ENCODE results near the gene FAM168A.

FAM168A gene

GRCh38 chr11:73597336-73597955 lies 466 bp downstream of the FAM168A start:
- no peak for DNase-seq (ENCODE audit: low read depth)
- H3K4me3 ChIP-seq (ENCODE audit: control insufficient read depth, low read depth, low read length) = peak overlapping the region; percentile 93
- no peak for TF ChIP-seq CTCF (conservative IDR thresholded peaks at IDR 0.05; ENCODE audit: control insufficient read depth, insufficient read depth, low read depth, low read length)

DNA sequence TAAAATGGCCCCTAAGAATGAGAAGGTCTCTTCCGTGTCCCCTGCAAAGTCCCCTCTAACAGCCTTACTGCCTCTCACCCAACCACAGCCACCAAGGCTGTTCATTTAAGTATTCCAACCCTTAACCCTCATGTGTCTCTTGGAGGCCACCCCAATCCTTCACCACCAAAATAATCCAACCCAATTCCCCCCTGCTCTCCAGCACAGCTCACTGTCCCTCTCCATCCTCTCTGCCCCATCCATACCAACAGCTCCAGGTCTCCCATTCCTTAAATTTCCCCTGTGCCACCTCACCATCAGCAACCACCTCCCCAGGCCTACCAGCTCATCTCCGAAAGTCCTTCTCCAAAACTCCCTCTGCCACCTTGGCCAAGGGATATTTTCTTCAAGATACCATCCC lies 1.4 kb downstream of the FAM168A start:
- DNase-seq (ENCODE audit: low read depth) = no peak
- peak overlapping the region; percentile 93 for H3K4me3 ChIP-seq (ENCODE audit: control insufficient read depth, low read depth, low read length)
- TF ChIP-seq CTCF (conservative IDR thresholded peaks at IDR 0.05; ENCODE audit: control insufficient read depth, insufficient read depth, low read depth, low read length) = no peak

DNA sequence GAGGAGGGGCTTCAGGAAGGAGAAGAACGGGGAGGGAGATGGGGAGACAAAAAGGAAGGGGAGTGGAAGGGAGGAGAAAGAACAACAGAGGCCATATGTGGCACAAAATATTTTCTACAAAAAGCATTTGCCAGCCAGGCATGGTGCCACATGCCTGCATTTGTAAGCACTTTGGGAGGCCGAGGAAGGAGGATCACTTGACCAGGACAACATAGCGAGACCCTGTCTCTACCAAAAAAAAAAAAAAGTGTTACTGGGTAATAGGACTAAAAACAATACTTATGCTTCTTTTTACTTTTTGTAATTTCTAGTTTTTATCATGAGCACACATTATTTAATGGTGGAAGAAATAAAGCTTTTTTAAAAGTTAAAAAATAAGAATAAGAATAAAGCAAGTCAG lies 5.3 kb downstream of the FAM168A start:
- TF ChIP-seq CTCF (conservative IDR thresholded peaks at IDR 0.05; ENCODE audit: control insufficient read depth, insufficient read depth, low read depth, low read length) = no peak
- DNase-seq (ENCODE audit: low read depth) = no peak
- H3K4me3 ChIP-seq (ENCODE audit: control insufficient read depth, low read depth, low read length) = no peak overlapping the region

GRCh38 chr11:73591743-73592142 lies 6.2 kb downstream of the FAM168A start:
- no peak overlapping the region for H3K4me3 ChIP-seq (ENCODE audit: control insufficient read depth, low read depth, low read length)
- no peak for TF ChIP-seq CTCF (conservative IDR thresholded peaks at IDR 0.05; ENCODE audit: control insufficient read depth, insufficient read depth, low read depth, low read length)
- no peak for DNase-seq (ENCODE audit: low read depth)

- H3K4me3 ChIP-seq (ENCODE audit: control insufficient read depth, low read depth, low read length) = no peak overlapping the region
- no peak for DNase-seq (ENCODE audit: low read depth)
- no peak for TF ChIP-seq CTCF (conservative IDR thresholded peaks at IDR 0.05; ENCODE audit: control insufficient read depth, insufficient read depth, low read depth, low read length)
Measured at GRCh38 chr11:73590991-73591390, 6.9 kb downstream of the FAM168A start.

DNA sequence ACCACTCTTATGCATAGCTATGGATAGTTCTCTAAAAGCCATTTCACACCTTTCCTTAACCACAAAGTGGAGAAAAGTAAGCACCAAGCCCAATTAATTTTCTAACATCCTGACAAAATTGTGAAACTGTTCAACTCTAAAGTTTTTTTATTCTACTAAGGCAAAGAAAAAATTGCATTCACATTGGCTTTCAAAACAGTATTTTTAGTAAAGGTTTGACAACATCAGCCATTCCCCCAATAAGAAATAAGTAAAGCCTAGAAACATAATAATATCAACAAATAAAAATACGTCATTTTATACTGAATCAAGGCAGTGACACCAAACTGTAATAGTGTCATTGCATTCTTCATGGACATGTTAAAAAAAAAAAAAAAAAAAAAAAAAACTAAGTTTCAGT lies 11.1 kb downstream of the FAM168A start:
- H3K4me3 ChIP-seq (ENCODE audit: control insufficient read depth, low read depth, low read length) = no peak overlapping the region
- TF ChIP-seq CTCF (conservative IDR thresholded peaks at IDR 0.05; ENCODE audit: control insufficient read depth, insufficient read depth, low read depth, low read length) = no peak
- no peak for DNase-seq (ENCODE audit: low read depth)
